ENCODE measurements around the gene RAB4B.

Gene RAB4B

DNA sequence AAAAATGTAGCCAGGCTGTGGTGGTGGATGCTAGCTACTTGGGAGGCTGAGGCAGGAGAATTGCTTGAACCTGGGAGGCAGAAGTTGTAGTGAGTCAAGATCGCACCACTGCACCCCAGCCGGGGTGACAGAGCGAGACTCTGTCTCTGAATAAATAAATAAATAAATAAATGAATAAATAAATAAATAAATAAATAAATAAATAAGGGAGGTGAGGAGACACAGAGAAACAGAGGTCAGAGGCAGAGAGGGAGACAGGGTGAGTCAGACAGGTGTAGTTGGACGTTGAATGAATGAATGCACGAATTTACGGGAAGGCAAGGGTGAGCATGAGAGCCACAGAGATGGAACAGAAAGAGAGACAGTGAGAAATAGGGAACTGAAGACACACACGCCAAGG is 3.1 kb downstream of the RAB4B start:
- H3K4me3 ChIP-seq (ENCODE audit: low read depth, low read length), result no peak overlapping the region
- H3K36me3 ChIP-seq (ENCODE audit: control insufficient read depth in 2 of 2, insufficient read depth in 1 of 2, low read length in 2 of 2), result peaks cover 0 to 12% of the 10 kb centered on the region in 2 experiments; a peak in 1 of 3 replicates
- ChIA-PET POLR2A (interaction anchor here (0.6 to 1.4 kb wide), 2 partner anchors 9 to 31 kb away, joined by 3 to 6 read pairs; partner anchors contain the start of gene ACTMAP), CTCF (no interaction called here)
- H3K27ac ChIP-seq (ENCODE audit: extremely low read depth, low read depth, low read length), result 0 out of 2 replicates have a peak overlapping the region, but pooled peaks have one; percentile 24
- H3K4me1 ChIP-seq (ENCODE audit: control insufficient read depth, insufficient read depth, low read length), result peaks cover 13% of the 10 kb centered on the region
- no peaks in the 10 kb centered on the region for H3K9me3 ChIP-seq (ENCODE audit: control insufficient read depth, insufficient read depth, low read depth, low read length)
- TF ChIP-seq GFI1B (tag by site-specific recombination; IDR thresholded peaks at IDR 0.05) (peak; percentile 57), ZNF362 (tag by site-specific recombination; IDR thresholded peaks at IDR 0.05) (peak; percentile 76; the same call in 1 of the 2 replicates), MYNN (tag by site-specific recombination; IDR thresholded peaks at IDR 0.05; ENCODE audit: borderline replicate concordance) (no peak), ZNF785 (tag by site-specific recombination; IDR thresholded peaks at IDR 0.05) (no peak), OVOL3 (tag by site-specific recombination; IDR thresholded peaks at IDR 0.05) (no peak), ZNF433 (tag by site-specific recombination; IDR thresholded peaks at IDR 0.05; ENCODE audit: low read depth) (peak; percentile 70; the same call in 1 of the 2 replicates), ZBTB11 (tag by site-specific recombination; conservative IDR thresholded peaks at IDR 0.05; ENCODE audit: low read depth) (peak; percentile 80), ZNF518A (tag by site-specific recombination; conservative IDR thresholded peaks at IDR 0.05; ENCODE audit: low read depth) (peak; percentile 88), ZNF555 (tag by site-specific recombination; conservative IDR thresholded peaks at IDR 0.05) (no peak), ZNF623 (tag by site-specific recombination; IDR thresholded peaks at IDR 0.05) (peak; percentile 73), ZNF266 (tag by site-specific recombination; IDR thresholded peaks at IDR 0.05; ENCODE audit: low read depth) (peak; percentile 67), ZNF837 (tag by site-specific recombination; IDR thresholded peaks at IDR 0.05) (no peak)
- TF ChIP-seq, protein P1, sequence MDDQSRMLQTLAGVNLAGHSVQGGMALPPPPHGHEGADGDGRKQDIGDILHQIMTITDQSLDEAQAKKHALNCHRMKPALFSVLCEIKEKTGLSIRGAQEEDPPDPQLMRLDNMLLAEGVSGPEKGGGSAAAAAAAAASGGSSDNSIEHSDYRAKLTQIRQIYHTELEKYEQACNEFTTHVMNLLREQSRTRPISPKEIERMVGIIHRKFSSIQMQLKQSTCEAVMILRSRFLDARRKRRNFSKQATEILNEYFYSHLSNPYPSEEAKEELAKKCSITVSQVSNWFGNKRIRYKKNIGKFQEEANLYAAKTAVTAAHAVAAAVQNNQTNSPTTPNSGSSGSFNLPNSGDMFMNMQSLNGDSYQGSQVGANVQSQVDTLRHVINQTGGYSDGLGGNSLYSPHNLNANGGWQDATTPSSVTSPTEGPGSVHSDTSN (CRISPR knock-in tag; IDR thresholded peaks at IDR 0.05), result no peak
- TF ChIP-seq, protein P2, sequence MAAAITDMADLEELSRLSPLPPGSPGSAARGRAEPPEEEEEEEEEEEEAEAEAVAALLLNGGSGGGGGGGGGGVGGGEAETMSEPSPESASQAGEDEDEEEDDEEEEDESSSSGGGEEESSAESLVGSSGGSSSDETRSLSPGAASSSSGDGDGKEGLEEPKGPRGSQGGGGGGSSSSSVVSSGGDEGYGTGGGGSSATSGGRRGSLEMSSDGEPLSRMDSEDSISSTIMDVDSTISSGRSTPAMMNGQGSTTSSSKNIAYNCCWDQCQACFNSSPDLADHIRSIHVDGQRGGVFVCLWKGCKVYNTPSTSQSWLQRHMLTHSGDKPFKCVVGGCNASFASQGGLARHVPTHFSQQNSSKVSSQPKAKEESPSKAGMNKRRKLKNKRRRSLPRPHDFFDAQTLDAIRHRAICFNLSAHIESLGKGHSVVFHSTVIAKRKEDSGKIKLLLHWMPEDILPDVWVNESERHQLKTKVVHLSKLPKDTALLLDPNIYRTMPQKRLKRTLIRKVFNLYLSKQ (tag by site-specific recombination; IDR thresholded peaks at IDR 0.05; ENCODE audit: borderline replicate concordance), result no peak
- TF ChIP-seq, protein P3, sequence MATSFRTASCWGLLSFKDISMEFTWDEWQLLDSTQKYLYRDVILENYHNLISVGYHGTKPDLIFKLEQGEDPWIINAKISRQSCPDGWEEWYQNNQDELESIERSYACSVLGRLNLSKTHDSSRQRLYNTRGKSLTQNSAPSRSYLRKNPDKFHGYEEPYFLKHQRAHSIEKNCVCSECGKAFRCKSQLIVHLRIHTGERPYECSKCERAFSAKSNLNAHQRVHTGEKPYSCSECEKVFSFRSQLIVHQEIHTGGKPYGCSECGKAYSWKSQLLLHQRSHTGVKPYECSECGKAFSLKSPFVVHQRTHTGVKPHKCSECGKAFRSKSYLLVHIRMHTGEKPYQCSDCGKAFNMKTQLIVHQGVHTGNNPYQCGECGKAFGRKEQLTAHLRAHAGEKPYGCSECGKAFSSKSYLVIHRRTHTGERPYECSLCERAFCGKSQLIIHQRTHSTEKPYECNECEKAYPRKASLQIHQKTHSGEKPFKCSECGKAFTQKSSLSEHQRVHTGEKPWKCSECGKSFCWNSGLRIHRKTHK (tag by site-specific recombination; IDR thresholded peaks at IDR 0.05), result no peak
- TF ChIP-seq, protein P4, sequence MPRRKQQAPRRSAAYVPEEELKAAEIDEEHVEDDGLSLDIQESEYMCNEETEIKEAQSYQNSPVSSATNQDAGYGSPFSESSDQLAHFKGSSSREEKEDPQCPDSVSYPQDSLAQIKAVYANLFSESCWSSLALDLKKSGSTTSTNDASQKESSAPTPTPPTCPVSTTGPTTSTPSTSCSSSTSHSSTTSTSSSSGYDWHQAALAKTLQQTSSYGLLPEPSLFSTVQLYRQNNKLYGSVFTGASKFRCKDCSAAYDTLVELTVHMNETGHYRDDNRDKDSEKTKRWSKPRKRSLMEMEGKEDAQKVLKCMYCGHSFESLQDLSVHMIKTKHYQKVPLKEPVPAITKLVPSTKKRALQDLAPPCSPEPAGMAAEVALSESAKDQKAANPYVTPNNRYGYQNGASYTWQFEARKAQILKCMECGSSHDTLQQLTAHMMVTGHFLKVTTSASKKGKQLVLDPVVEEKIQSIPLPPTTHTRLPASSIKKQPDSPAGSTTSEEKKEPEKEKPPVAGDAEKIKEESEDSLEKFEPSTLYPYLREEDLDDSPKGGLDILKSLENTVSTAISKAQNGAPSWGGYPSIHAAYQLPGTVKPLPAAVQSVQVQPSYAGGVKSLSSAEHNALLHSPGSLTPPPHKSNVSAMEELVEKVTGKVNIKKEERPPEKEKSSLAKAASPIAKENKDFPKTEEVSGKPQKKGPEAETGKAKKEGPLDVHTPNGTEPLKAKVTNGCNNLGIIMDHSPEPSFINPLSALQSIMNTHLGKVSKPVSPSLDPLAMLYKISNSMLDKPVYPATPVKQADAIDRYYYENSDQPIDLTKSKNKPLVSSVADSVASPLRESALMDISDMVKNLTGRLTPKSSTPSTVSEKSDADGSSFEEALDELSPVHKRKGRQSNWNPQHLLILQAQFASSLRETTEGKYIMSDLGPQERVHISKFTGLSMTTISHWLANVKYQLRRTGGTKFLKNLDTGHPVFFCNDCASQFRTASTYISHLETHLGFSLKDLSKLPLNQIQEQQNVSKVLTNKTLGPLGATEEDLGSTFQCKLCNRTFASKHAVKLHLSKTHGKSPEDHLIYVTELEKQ (tag by site-specific recombination; IDR thresholded peaks at IDR 0.05; ENCODE audit: borderline replicate concordance), result peak; percentile 47; the same call in 1 of the 2 replicates
- TF ChIP-seq, protein P5, sequence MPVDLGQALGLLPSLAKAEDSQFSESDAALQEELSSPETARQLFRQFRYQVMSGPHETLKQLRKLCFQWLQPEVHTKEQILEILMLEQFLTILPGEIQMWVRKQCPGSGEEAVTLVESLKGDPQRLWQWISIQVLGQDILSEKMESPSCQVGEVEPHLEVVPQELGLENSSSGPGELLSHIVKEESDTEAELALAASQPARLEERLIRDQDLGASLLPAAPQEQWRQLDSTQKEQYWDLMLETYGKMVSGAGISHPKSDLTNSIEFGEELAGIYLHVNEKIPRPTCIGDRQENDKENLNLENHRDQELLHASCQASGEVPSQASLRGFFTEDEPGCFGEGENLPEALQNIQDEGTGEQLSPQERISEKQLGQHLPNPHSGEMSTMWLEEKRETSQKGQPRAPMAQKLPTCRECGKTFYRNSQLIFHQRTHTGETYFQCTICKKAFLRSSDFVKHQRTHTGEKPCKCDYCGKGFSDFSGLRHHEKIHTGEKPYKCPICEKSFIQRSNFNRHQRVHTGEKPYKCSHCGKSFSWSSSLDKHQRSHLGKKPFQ (tag by site-specific recombination; IDR thresholded peaks at IDR 0.05), result 0 out of 2 replicates have a peak, but pooled peaks have one; percentile 17
